GM12892 (cell line): Measurements from ENCODE around the gene LIN9.

ENCODE experiments used
- POLR2A ChIP-seq: IDR thresholded peaks from 2 replicates; pipeline ENCODE4 v1.6.1; 2011; ENCODE audit warnings: low read depth, low read length, control low read depth
- POLR2AphosphoS5 ChIP-seq: IDR thresholded peaks from 2 replicates; pipeline ENCODE4 v1.6.1; 2011; ENCODE audit warnings: low read depth, low read length, control low read depth

- no peak for TF ChIP-seq POLR2A
- no peak for TF ChIP-seq POLR2AphosphoS5
Observed at GRCh38 chr1:226355016-226355415, 46.1 kb upstream of the LIN9 start.
